GM12801 (cell line): Measurements from ENCODE around the gene ATP2B2.

Experiments
- CTCF ChIP-seq: IDR thresholded peaks from one replicate; pipeline ENCODE4 v1.5.1; 2011; ENCODE audit warnings: control low read depth; ENCODE audit not compliant: insufficient read length; ENCODE audit errors: extremely low read depth

Gene ATP2B2

GRCh38 chr3:10377148-10377725 is 128.1 kb downstream of the ATP2B2 start:
- no peak for TF ChIP-seq CTCF

- no peak for TF ChIP-seq CTCF
Observed at GRCh38 chr3:10376353-10376752, 129.0 kb downstream of the ATP2B2 start.

- TF ChIP-seq CTCF, result no peak
Observed at GRCh38 chr3:10375296-10376053, 129.9 kb downstream of the ATP2B2 start.

- TF ChIP-seq CTCF, result no peak
Observed at GRCh38 chr3:10374311-10374710, 131.1 kb downstream of the ATP2B2 start.

GRCh38 chr3:10373686-10374261 is 131.6 kb downstream of the ATP2B2 start:
- TF ChIP-seq CTCF, result no peak

- no peak for TF ChIP-seq CTCF
Observed at GRCh38 chr3:10371789-10372188, 133.6 kb downstream of the ATP2B2 start.

GRCh38 chr3:10371167-10371566 is 134.2 kb downstream of the ATP2B2 start:
- no peak for TF ChIP-seq CTCF
